Tongue (tissue), 3 donors: ENCODE measurements around the gene CADM1. TPM values are rescaled to one million over a fixed set of nuclear protein-coding genes. Genes with fewer than 3 reads are reported as not detected.

Source experiments
- DNase-seq: peaks from one replicate; pipeline ENCODE4 v3.0.0-alpha.2; 2015
- small RNA-seq: library from RNA; depleted of rRNA; stranded (forward); fragments of <200 nt; gene quantifications from one replicate; pipeline ENCODE3, GENCODE V24; 2014; ENCODE audit warnings: low replicate concordance
- total RNA-seq: library from RNA; depleted of rRNA; stranded (reverse); fragments of >200 nt; gene quantifications from one replicate; pipeline ENCODE4 v1.2.3, GENCODE V29; 2014

Gene CADM1
- total RNA-seq, 1 donor from 2014 or later = 53.1 TPM

DNA sequence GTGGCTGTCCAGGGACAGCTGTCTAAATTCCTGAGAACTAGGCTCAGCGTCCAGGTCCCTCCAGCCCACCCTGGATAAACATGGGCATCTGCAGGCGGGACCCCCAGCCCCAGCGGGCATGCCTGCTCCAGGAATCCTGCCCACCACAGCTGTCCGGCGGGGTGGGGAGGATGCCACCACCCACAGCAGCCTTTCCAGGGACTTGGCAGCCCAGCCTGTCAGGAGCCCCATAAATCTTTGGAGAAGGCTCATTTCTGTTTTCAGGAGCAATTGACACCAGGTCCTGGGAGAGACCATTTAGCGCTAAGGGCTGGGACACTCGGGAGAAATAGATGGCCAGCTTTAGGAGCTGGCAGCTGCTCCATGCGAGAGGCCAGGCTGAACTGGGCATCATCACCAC is 358.9 kb downstream of the CADM1 start:
- DNase-seq = peak; percentile 74

- DNase-seq = no peak
These were observed 359.3 kb downstream of the CADM1 start for GRCh38 chr11:115144914-115145313.

GRCh38 chr11:115144014-115144413 is 360.2 kb downstream of the CADM1 start:
- DNase-seq = no peak

GRCh38 chr11:115141231-115142114 is 362.7 kb downstream of the CADM1 start:
- peak; percentile 40 for DNase-seq

DNA sequence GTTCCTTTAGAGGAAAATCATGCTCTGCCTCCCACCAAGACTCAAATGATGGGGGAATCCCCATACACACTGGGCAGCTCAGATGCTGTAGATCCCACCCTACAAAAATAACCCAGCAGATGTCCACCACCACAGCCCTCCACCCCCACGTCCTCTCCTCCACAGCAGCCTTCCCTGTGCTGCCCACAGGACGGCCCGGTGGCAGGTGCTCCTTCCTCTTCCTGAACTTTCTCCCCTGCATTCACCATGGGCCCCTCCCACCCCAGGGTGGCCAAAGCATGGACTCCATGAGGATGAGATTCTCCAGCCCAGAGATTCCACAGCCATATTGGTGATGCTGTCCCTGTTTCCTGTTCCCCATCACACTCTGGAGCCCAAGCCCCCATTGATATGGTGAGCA is 368.3 kb downstream of the CADM1 start:
- DNase-seq = no peak

- peak; percentile 64 for DNase-seq
These were observed 369.3 kb downstream of the CADM1 start for GRCh38 chr11:115134926-115135325.

- DNase-seq = no peak
These were observed 370.6 kb downstream of the CADM1 start for GRCh38 chr11:115133475-115134209.

DNA sequence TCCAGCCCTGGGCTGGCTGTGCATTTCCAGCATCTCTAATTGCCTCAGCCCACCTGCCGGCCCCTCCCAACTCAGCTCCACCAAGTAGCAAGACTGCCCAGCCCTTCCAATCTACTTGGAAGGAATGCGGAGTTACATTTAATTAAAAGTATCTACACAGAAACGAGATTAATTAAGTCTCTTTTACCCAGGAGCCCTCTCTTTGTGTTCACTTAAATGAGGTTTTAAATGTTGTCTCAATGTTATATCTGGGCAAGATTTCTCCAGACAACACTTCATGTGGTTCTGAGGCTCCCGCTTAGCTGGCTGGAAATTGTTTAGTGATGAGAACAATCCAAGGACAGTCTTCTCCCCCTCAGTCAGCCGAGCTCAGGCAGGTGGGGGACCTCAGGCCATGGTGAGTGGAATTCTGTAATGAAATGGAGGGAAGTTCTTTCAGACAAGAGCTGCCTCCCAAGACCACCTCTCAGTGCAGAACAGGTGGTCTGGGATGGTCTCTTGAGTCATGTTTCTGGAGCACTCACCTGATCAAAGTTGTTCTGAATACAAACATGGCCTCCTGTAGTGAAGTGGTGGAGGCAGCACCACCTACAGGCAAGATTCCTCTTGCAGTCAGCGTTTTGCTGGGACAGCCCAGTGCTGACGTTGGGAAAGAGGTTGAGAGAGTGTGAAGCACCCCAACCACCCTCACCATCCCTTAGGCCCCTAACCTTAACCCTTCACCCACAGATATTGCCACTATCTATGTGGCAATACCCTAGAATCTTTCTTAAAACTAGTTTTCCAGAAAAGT is 371.6 kb downstream of the CADM1 start:
- DNase-seq = no peak

DNA sequence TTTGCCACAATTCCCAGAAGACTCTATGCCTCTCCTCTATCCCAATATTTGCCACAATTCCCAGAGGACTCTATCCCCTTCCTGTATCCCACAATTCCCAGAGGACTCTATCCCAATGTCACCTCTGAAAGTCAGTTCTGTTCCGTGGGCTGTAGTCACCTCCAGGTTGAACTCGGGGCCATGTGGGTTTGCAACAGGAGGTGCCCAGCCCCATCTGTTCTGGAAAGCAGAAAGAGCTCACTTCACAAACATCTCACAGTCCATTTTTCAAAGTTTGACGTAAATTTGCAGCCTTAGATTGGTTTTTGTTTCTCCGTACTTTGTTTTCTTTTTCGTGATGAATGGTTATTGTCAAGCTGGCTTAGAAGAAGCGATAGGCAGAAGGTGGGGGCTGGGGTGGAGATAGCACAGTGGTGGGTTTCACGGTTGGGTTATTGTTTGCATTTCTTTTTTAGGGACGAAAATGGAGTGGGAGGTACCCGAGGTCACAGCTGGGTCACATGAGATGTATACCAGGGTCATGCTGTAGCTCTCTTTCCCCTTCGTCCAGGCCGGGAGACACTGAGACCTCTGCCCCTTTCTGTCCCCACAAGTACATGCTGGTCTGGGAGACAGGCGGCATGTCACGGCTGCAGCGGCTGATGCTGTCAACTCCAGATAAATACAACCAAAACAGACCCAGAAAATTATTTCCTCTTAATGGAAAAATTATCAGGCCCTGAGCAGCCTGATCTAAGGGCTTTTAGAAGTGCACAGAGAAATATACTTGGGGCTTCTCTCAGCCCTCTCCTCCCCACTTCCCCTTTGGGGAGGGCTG is 374.5 kb downstream of the CADM1 start:
- DNase-seq = no peak

DNA sequence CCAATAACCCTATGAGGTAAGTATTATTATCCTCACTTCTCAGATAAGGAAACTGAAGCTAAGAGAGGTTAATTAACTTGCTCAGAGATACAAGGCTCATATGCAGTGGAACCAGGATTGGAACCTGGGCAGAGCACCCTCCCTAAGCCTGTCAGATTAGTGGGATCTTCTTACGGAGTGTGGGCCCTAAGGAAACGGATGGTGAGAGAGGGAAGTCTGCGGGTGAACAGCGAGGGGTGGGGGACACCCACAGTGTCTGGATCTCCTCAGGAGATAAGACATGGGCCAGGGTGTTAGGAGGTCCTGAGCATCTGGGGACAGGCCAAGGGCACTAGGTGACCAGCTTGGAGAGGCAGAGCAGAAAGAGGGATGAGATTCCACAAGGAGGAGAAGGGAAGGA is 376.0 kb downstream of the CADM1 start:
- DNase-seq = no peak

DNA sequence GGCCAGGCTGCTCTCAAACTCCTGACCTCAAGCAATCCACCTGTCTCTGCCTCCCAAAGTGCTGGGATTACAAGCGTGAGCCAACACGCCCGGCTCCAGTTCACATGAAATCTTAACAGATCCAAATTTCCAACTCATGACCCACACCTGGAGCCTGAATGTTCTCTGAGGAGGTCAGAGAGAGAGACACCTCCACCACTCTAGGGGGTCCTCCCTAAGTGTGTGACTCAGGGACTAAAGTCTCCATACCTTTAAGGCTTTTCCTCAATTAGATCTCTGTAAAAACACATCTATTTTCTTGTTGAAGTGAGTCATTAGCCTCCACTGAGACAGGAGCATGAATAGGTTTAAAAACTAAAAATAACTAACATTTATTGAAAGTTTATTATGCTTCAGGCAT is 376.4 kb downstream of the CADM1 start:
- no peak for DNase-seq

GRCh38 chr11:115126515-115127208 is 377.6 kb downstream of the CADM1 start:
- DNase-seq = no peak

DNA sequence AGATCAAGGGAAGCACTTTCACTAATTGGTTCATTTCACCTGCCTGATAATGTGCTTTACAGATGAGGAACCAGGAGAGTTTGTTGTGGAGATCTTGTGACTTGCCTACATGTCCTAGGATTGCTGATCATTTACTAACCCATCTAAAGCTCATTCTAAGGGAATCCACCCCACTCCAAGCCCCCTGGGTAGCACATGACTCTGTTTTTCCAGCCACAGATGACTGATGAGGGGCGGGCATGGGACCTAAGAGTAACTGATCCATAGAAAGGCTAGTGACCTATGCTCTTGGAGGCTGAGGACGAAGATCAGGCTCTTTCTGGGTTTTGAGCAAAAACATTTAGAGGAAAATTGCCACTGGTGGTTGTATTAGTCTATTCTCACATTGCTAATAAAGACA is 378.1 kb downstream of the CADM1 start:
- DNase-seq = no peak

DNA sequence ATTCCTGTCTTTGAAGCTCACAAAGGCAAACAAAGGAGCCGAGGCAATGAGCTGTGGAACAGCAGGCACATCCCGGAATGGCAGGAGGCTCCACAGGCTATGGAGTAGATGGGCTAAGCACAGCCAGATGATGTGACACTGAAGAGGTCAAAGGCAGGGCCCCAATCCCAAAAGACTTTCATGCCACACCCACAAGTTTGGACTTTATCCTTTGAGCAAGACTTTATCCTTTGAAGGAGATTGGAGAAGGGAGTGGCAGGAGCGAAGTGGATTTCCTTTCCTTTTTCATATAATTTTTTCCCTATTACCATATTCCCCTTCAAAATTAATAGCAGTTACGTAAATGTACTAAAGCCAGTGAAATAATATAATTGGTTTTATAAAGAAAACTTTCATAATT is 379.4 kb downstream of the CADM1 start:
- DNase-seq = no peak

DNA sequence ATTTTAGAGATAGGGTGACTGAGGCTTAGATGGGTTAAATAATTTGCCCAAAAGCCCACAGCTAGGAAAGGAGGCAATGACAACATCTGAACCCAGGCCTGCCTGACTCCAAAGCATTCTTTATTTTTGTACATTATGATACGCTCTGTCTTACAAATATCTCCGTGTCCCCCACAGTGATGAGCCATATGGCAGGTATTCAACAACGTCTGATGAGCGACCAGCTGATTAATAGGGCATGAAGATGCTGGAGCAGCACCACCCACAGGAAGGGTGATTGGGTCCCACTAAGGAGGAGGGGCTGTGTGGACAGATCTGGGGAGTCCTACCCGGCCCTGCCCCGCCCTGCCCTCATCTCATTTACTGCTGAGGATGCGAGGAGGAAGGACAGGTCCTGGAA is 380.6 kb downstream of the CADM1 start:
- DNase-seq = no peak

DNA sequence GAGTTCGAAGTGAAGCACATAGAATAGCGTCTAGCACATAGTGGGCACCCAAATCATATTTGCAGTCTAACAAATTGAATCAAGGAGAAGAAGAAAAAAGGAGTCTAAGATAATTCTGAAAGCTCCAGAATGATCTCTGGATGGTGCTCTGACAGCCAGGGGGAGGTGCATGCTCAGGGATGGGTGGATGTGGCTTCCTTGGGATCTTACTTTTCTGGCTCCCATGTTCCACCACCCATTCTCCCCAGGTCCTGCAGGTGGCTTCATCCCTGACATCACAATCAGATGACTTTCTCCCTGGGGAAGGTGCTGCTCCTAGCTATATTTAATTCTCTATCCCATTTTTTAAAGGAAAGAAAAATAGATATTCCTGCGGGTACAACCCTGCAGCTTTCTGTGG is 381.9 kb downstream of the CADM1 start:
- DNase-seq = no peak

Small RNA genes within 50 kb of the gene (small RNA-seq; reads per million reads assigned to genes)
- gene RF01293 = not detected
